GM23338 (cell line): ENCODE data around the gene ELOVL6. TPM values are rescaled to one million over a fixed set of nuclear protein-coding genes. Genes with fewer than 3 reads are reported as not detected.

ENCODE experiments used
- ATAC-seq: fragments of 200-7000 bp; cut with Tn5 transposase; 3 replicates; pipeline ENCODE4 v1.9.1; 2020
- DNase-seq: peaks from one replicate; pipeline ENCODE4 v3.0.0-alpha.2; 2015; ENCODE audit warnings: low spot score
- H2AFZ ChIP-seq: fragments of 200-600 bp; sonication (generic); 2 replicates; pipeline ENCODE4 v1.8.0; 2016; ENCODE audit warnings: antibody characterized with exemption, mild to moderate bottlenecking, moderate library complexity
- H3F3A ChIP-seq: fragments of 200-600 bp; sonication (generic); replicated peaks from 2 replicates; pipeline ENCODE4 v1.8.0; 2017; ENCODE audit warnings: antibody characterized with exemption, mixed run types, low read depth
- H3K27ac ChIP-seq: fragments of 200-600 bp; sonication (generic); 2 replicates; pipeline ENCODE4 v1.6.1; 2016; ENCODE audit warnings: low read depth
- H3K27me3 ChIP-seq: fragments of 200-600 bp; sonication (generic); 2 replicates; pipeline ENCODE4 v1.8.0; 2016; ENCODE audit warnings: mild to moderate bottlenecking, mixed run types, moderate library complexity; ENCODE audit not compliant: insufficient read depth
- H3K36me3 ChIP-seq: fragments of 200-600 bp; sonication (generic); 2 replicates; pipeline ENCODE4 v1.8.0; 2016; ENCODE audit warnings: mild to moderate bottlenecking; ENCODE audit not compliant: insufficient read depth
- H3K4me1 ChIP-seq: fragments of 200-600 bp; sonication (generic); 2 replicates; pipeline ENCODE4 v1.8.0; 2016; ENCODE audit warnings: mild to moderate bottlenecking, moderate library complexity; ENCODE audit not compliant: insufficient read depth
- H3K4me2 ChIP-seq: fragments of 200-600 bp; sonication (generic); 2 replicates; pipeline ENCODE4 v1.7.1; 2017; ENCODE audit warnings: mixed run types
- H3K4me3 ChIP-seq: fragments of 200-600 bp; sonication (generic); 2 replicates; pipeline ENCODE4 v1.6.1; 2016; ENCODE audit warnings: mixed run types
- H3K79me2 ChIP-seq: fragments of 200-600 bp; sonication (generic); replicated peaks from 2 replicates; pipeline ENCODE4 v1.8.0; 2017; ENCODE audit warnings: mild to moderate bottlenecking; ENCODE audit not compliant: insufficient read depth
- H3K9me2 ChIP-seq: fragments of 200-600 bp; sonication (generic); 2 replicates; pipeline ENCODE4 v1.8.0; 2017; ENCODE audit not compliant: insufficient read depth
- H4K20me1 ChIP-seq: fragments of 200-600 bp; sonication (generic); replicated peaks from 2 replicates; pipeline ENCODE4 v1.8.0; 2017; ENCODE audit warnings: mild to moderate bottlenecking; ENCODE audit not compliant: insufficient read depth
- H3K27ac Mint-ChIP-seq: 2 replicates; pipeline ENCODE4 v1.8.0; 2020; ENCODE audit warnings: inconsistent platforms, mild to moderate bottlenecking, moderate library complexity, mixed read lengths
- H3K27me3 Mint-ChIP-seq: 3 replicates; pipeline ENCODE4 v1.8.0; 2022; ENCODE audit warnings: low read depth, mild to moderate bottlenecking, moderate library complexity, mixed read lengths, inconsistent platforms; ENCODE audit not compliant: insufficient read depth, poor library complexity
- H3K36me3 Mint-ChIP-seq: 3 replicates; pipeline ENCODE4 v1.8.0; 2021; ENCODE audit warnings: low read depth, mild to moderate bottlenecking, inconsistent platforms, moderate library complexity, mixed read lengths
- H3K4me1 Mint-ChIP-seq: 3 replicates; pipeline ENCODE4 v1.8.0; 2020; ENCODE audit warnings: mild to moderate bottlenecking, inconsistent platforms, mixed read lengths
- H3K4me3 Mint-ChIP-seq: 3 replicates; pipeline ENCODE4 v1.8.0; 2021; ENCODE audit warnings: moderate library complexity, mild to moderate bottlenecking, inconsistent platforms, mixed read lengths
- H3K9me3 Mint-ChIP-seq: 3 replicates; pipeline ENCODE4 v1.8.0; 2020; ENCODE audit warnings: moderate library complexity, mild to moderate bottlenecking, inconsistent platforms, mixed read lengths
- CREB1 ChIP-seq: fragments of 250-450 bp; sonication (Bioruptor Pico); IDR thresholded peaks from 2 replicates; pipeline ENCODE4 v1.5.0; 2020; ENCODE audit warnings: low read depth, mild to moderate bottlenecking, moderate library complexity
- EZH2 ChIP-seq: fragments of 200-600 bp; sonication (generic); IDR thresholded peaks from one replicate; pipeline ENCODE4 v1.8.0; 2017; ENCODE audit warnings: antibody characterized with exemption, mild to moderate bottlenecking, low read depth; ENCODE audit not compliant: unreplicated experiment
- EZH2phosphoT487 ChIP-seq: fragments of 200-600 bp; sonication (generic); IDR thresholded peaks from one replicate; pipeline ENCODE4 v1.8.1; 2018; ENCODE audit warnings: antibody characterized with exemption; ENCODE audit not compliant: unreplicated experiment
- JUNB ChIP-seq: IDR thresholded peaks from one replicate; pipeline ENCODE4 v1.6.1; 2016; ENCODE audit warnings: antibody characterized with exemption; ENCODE audit not compliant: unreplicated experiment
- NANOG ChIP-seq: IDR thresholded peaks from 2 replicates; pipeline ENCODE4 v1.6.1; 2016; ENCODE audit warnings: antibody characterized with exemption, borderline replicate concordance
- STAT1 ChIP-seq: IDR thresholded peaks from one replicate; pipeline ENCODE4 v1.6.1; 2016; ENCODE audit warnings: antibody characterized with exemption; ENCODE audit not compliant: unreplicated experiment
- ZNF114 ChIP-seq: fragments of 250-450 bp; sonication (Bioruptor Pico); IDR thresholded peaks from 2 replicates; pipeline ENCODE4 v1.5.0; 2020; ENCODE audit warnings: mild to moderate bottlenecking, moderate library complexity
- ZNF331 ChIP-seq: fragments of 250-450 bp; sonication (Bioruptor Pico); IDR thresholded peaks from 2 replicates; pipeline ENCODE4 v1.5.0; 2020; ENCODE audit warnings: low read depth, mild to moderate bottlenecking, moderate library complexity
- polyA plus RNA-seq: library from polyadenylated mRNA; unstranded; fragments of >200 nt; fragmentation: Nextera tagmentation; extraction: Ambion mirVana; gene quantifications from 2 replicates; pipeline ENCODE4 v1.2.1, GENCODE V29; 2016
- total RNA-seq: library from RNA; depleted of rRNA; stranded (reverse); fragments of >200 nt; shearing (Covaris generic); gene quantifications from 2 replicates; pipeline ENCODE4 v1.2.3, GENCODE V29; 2014
- TF ChIP-seq, protein P1 (sequence below): fragments of 250-450 bp; sonication (Bioruptor Pico); IDR thresholded peaks from 2 replicates; pipeline ENCODE4 v1.5.0; 2020; ENCODE audit warnings: mild to moderate bottlenecking, moderate library complexity
- TF ChIP-seq, protein P2 (sequence below): IDR thresholded peaks from 2 replicates; pipeline ENCODE4 v1.6.1; 2016; ENCODE audit warnings: antibody characterized with exemption
- TF ChIP-seq, protein P3 (sequence below): IDR thresholded peaks from one replicate; pipeline ENCODE4 v1.6.1; 2018; ENCODE audit warnings: antibody characterized with exemption; ENCODE audit not compliant: unreplicated experiment

The ELOVL6 gene
- total and polyA plus RNA-seq, 2 experiments from 2014 or later, result 82.7 to 89.5 TPM

DNA sequence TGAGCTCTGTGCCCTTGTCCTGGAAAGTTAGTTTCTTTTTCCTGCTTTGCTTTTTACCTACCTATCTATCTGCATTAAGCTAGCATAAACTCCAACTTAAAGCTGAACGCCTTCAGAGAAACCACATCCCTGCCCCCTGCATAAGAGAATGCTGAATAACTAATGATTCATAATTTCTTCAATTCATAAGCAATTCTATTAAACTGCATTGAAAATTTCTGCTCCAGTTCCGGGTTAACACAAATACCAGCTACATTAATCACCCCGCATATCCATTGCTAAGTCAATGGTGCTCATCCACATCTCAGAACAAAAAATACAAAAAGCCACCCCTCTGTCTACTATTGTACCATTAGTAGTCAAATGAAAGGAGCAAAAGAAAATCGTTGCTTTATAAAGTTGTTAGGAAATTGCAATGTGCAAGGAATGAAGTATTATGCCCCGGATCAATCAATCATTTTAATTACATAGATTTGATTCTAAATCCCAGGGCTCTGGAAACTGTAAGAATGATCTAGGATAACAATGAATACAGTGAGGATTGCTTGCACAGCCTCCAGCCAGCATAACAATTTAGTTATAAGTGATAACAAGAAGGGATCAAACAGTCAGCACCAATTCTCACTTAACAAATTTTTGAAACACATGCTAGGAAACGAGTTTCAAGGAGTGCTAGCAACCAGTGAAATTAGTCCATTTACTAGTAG, 106.8 kb downstream of the ELOVL6 start (continued):
- TF ChIP-seq, protein P1, sequence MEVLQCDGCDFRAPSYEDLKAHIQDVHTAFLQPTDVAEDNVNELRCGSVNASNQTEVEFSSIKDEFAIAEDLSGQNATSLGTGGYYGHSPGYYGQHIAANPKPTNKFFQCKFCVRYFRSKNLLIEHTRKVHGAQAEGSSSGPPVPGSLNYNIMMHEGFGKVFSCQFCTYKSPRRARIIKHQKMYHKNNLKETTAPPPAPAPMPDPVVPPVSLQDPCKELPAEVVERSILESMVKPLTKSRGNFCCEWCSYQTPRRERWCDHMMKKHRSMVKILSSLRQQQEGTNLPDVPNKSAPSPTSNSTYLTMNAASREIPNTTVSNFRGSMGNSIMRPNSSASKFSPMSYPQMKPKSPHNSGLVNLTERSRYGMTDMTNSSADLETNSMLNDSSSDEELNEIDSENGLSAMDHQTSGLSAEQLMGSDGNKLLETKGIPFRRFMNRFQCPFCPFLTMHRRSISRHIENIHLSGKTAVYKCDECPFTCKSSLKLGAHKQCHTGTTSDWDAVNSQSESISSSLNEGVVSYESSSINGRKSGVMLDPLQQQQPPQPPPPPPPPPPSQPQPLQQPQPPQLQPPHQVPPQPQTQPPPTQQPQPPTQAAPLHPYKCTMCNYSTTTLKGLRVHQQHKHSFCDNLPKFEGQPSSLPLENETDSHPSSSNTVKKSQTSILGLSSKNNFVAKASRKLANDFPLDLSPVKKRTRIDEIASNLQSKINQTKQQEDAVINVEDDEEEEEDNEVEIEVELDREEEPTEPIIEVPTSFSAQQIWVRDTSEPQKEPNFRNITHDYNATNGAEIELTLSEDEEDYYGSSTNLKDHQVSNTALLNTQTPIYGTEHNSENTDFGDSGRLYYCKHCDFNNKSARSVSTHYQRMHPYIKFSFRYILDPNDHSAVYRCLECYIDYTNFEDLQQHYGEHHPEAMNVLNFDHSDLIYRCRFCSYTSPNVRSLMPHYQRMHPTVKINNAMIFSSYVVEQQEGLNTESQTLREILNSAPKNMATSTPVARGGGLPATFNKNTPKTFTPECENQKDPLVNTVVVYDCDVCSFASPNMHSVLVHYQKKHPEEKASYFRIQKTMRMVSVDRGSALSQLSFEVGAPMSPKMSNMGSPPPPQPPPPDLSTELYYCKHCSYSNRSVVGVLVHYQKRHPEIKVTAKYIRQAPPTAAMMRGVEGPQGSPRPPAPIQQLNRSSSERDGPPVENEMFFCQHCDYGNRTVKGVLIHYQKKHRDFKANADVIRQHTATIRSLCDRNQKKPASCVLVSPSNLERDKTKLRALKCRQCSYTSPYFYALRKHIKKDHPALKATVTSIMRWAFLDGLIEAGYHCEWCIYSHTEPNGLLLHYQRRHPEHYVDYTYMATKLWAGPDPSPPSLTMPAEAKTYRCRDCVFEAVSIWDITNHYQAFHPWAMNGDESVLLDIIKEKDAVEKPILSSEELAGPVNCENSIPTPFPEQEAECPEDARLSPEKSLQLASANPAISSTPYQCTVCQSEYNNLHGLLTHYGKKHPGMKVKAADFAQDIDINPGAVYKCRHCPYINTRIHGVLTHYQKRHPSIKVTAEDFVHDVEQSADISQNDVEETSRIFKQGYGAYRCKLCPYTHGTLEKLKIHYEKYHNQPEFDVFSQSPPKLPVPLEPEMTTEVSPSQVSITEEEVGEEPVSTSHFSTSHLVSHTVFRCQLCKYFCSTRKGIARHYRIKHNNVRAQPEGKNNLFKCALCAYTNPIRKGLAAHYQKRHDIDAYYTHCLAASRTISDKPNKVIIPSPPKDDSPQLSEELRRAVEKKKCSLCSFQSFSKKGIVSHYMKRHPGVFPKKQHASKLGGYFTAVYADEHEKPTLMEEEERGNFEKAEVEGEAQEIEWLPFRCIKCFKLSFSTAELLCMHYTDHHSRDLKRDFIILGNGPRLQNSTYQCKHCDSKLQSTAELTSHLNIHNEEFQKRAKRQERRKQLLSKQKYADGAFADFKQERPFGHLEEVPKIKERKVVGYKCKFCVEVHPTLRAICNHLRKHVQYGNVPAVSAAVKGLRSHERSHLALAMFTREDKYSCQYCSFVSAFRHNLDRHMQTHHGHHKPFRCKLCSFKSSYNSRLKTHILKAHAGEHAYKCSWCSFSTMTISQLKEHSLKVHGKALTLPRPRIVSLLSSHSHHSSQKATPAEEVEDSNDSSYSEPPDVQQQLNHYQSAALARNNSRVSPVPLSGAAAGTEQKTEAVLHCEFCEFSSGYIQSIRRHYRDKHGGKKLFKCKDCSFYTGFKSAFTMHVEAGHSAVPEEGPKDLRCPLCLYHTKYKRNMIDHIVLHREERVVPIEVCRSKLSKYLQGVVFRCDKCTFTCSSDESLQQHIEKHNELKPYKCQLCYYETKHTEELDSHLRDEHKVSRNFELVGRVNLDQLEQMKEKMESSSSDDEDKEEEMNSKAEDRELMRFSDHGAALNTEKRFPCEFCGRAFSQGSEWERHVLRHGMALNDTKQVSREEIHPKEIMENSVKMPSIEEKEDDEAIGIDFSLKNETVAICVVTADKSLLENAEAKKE (CRISPR knock-in tag), result no peak
- no peak for TF ChIP-seq EZH2
- no peak for TF ChIP-seq JUNB
- no peak for TF ChIP-seq NANOG
- no peak for TF ChIP-seq STAT1

DNA sequence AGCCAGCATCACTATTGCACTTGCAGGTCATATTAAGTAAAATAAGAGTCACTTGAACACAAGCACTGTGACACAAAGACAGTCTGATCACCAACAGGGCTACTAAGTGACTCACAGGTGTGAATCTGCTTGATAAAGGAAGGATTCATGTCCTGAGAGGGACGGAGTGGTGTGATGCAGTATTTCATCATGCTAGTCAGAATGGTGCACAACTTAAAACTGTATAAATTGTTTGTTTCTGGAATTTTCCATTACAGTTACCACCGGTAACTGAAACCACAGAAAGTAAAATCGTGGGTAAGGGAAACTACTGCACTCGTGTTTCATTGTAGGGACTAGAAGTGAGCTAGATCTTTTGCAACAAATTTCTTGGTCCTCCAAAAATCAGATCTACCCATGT, 109.7 kb downstream of the ELOVL6 start:
- ATAC-seq, result peak; percentile 70
- Histone ChIP-seq H3K4me3 (no peak overlapping the region), H3F3A (peaks cover 7% of the 10 kb centered on the region; the same call in 1 of the 2 replicates), H3K27ac (peak overlapping the region; percentile 52; the same call in 1 of the 2 replicates), H2AFZ (no peak overlapping the region), H3K27me3 (no peaks in the 10 kb centered on the region), H3K9me2 (peaks cover 4% of the 10 kb centered on the region; the same call in 1 of the 2 replicates), H3K36me3 (no peaks in the 10 kb centered on the region; the same call in 1 of the 2 replicates), H4K20me1 (no peaks in the 10 kb centered on the region), H3K4me2 (no peak overlapping the region), H3K79me2 (peaks cover 31% of the 10 kb centered on the region), H3K4me1 (peaks cover 7% of the 10 kb centered on the region; the same call in 1 of the 2 replicates)
- Mint-ChIP-seq H3K36me3 (peaks cover 28% of the 10 kb centered on the region), H3K27me3 (no peaks in the 10 kb centered on the region), H3K9me3 (peaks cover 6% of the 10 kb centered on the region; the same call in 2 of the 3 replicates), H3K27ac (peak overlapping the region; percentile 95), H3K4me3 (no peak overlapping the region), H3K4me1 (peaks cover 36% of the 10 kb centered on the region)
- peak; percentile 34 for DNase-seq
- TF ChIP-seq JUNB (no peak), ZNF114 (CRISPR knock-in tag) (no peak), STAT1 (no peak), NANOG (no peak), ZNF331 (CRISPR knock-in tag) (no peak), EZH2phosphoT487 (no peak), CREB1 (CRISPR knock-in tag) (no peak)
- TF ChIP-seq, protein P2, sequence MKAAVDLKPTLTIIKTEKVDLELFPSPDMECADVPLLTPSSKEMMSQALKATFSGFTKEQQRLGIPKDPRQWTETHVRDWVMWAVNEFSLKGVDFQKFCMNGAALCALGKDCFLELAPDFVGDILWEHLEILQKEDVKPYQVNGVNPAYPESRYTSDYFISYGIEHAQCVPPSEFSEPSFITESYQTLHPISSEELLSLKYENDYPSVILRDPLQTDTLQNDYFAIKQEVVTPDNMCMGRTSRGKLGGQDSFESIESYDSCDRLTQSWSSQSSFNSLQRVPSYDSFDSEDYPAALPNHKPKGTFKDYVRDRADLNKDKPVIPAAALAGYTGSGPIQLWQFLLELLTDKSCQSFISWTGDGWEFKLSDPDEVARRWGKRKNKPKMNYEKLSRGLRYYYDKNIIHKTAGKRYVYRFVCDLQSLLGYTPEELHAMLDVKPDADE, result no peak
- TF ChIP-seq, protein P3, sequence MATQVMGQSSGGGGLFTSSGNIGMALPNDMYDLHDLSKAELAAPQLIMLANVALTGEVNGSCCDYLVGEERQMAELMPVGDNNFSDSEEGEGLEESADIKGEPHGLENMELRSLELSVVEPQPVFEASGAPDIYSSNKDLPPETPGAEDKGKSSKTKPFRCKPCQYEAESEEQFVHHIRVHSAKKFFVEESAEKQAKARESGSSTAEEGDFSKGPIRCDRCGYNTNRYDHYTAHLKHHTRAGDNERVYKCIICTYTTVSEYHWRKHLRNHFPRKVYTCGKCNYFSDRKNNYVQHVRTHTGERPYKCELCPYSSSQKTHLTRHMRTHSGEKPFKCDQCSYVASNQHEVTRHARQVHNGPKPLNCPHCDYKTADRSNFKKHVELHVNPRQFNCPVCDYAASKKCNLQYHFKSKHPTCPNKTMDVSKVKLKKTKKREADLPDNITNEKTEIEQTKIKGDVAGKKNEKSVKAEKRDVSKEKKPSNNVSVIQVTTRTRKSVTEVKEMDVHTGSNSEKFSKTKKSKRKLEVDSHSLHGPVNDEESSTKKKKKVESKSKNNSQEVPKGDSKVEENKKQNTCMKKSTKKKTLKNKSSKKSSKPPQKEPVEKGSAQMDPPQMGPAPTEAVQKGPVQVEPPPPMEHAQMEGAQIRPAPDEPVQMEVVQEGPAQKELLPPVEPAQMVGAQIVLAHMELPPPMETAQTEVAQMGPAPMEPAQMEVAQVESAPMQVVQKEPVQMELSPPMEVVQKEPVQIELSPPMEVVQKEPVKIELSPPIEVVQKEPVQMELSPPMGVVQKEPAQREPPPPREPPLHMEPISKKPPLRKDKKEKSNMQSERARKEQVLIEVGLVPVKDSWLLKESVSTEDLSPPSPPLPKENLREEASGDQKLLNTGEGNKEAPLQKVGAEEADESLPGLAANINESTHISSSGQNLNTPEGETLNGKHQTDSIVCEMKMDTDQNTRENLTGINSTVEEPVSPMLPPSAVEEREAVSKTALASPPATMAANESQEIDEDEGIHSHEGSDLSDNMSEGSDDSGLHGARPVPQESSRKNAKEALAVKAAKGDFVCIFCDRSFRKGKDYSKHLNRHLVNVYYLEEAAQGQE, result no peak
